GM12892 (cell line): ENCODE results near the gene ARID1B.

Source experiments
- POLR2A ChIP-seq: IDR thresholded peaks from 2 replicates; pipeline ENCODE4 v1.6.1; 2011; ENCODE audit warnings: low read depth, low read length, control low read depth
- POLR2AphosphoS5 ChIP-seq: IDR thresholded peaks from 2 replicates; pipeline ENCODE4 v1.6.1; 2011; ENCODE audit warnings: low read depth, low read length, control low read depth
- TAF1 ChIP-seq: IDR thresholded peaks from 2 replicates; pipeline ENCODE4 v1.6.1; 2011; ENCODE audit warnings: low read depth, mild to moderate bottlenecking, control low read depth, low read length, borderline replicate concordance

DNA sequence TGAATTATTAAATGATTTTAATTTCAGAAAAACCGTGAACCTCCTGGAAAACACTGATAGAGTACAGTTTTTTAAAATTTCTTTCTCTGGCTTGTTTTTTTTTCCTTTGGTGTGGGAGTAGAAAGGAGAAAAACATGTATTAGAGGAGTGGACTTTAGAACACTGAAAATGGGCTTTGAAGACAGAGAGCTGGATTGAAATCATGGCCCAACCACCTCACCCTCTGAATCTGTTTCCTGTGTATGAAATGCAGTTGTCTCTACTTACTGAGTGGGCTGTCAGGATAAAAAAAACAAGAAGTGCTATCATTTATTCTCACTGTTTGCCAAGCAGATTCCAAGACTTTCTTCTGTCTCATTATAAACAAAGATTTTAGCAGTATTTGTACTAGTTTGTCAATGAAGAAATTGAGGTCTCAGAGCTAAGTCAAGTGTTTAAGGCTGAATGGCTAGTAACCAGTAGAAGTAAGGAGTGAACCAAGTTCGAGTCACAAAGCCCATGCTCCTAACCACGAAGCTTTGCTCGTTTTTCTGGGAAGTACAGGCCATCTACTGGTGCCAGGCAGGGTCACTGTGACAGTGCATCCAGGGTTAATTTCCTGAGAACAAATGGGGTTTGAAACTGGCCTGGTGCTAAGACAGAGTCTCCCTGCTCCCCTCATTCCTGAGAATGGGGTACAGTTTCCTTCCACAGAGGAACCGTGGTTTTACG is 289.8 kb downstream of the ARID1B start:
- TF ChIP-seq POLR2AphosphoS5 (no peak), POLR2A (no peak), TAF1 (no peak)
